HG02623 (cell line): ENCODE data around the gene HOXA13.

Experiments used
- ATAC-seq: cut with Tn5 transposase; IDR thresholded peaks from one replicate; pipeline ENCODE4 v1.9.1; 2021; ENCODE audit warnings: moderate library complexity; ENCODE audit not compliant: unreplicated experiment

Gene HOXA13

DNA sequence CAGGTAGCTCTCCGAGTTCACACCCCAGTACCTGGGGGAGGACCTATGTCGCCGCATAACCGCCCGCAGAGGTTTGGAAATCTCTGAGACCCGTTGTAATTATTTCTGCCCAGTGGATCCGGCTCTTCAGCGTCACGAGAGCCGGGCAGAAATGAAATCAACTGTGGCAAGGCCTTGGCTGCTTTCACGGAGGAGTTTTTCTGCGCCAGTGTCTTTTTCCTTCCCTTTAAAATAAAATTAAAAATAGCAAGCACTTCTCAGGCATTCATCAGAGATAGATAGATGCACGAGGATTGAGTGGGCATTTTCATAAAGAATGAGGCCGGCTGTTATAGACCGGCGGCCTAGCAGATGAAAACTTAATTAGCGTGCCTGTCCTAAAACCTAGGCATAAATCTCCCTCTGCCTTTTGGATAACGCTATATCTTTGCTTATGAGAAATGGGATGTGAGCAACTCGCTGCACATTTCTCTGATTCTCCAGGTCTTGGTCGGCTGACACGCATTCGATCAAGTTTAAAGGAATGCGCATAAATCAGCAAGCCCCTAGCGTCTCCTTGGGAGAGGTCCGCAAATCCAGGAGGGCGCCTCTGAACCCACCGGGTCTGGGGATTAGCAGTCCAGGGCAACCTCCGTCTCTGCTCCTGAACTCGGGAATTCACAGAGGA is 6.4 kb downstream of the HOXA13 start:
- ATAC-seq = no peak

DNA sequence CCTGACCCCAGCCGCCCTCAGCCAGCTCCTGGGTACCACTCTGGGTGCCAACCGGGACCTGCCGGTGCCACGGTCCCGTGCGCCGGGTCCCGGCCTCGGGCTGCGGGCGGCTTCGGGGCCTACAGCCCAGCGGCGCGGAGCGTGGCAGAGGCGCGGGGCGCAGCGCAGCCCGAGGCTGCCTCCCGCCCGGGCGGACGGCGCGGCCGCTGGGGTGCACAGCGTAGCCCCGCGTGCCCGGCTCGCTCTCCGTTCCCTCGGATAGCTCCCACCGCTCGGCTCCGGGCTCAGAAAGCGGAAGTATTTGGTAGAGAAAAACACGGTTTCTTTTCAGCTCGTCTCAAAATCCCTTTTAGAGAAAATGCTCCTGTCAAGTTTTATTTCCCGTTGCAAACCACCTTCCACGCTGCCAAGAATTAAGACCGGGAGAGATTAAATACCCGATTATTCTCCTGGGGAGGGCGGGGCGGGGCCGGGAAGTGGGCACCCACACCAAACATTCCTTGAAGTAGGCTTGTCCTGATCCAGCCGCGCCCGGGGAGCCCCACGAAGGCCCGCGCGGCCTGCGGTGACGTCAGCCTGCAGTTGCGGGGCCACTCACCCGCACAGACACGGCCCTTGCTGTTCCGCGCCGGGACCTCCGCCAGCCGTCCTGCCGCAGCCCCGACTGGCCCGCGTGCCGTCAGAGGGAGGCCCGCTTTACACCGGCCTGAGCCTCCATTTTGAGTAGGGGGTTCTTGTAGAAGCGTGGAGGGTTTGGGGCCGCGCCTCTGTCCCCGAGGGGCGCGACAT is 7.2 kb downstream of the HOXA13 start:
- ATAC-seq = no peak

DNA sequence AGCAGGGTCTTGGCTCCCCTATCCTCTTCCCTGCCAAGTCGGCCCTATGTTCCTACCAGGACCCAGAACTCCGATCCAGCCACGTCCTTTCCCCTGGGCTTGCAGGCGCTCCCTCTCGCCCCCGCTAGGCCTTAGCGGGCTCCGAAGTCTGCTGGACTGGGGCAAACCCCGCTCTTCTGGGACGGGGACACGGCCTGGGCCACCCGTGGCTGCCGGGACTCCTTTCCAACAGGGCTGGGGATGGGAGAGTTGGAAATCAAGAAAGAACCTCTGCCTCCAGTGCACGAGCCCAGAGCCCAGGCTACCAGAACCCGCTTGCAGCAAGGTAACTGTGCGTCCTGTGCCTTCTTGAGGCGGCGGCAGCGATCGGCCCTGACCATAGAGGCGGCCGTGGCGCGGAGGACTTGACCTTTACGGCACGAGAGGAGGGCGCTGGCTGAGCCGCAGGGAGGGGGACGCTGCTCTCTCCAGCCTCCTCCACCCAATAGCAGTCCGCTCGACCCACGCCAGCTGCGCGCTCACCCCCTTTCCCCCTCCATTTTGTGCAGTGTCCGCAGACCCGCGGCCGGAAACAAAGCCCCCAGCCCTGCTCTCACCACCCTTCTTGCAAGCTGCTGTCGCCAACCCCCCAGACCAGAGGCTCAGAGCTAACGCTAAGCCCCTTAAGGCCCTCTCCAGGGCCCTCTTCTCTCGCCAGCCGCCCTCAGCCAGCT is 7.9 kb downstream of the HOXA13 start:
- no peak for ATAC-seq

DNA sequence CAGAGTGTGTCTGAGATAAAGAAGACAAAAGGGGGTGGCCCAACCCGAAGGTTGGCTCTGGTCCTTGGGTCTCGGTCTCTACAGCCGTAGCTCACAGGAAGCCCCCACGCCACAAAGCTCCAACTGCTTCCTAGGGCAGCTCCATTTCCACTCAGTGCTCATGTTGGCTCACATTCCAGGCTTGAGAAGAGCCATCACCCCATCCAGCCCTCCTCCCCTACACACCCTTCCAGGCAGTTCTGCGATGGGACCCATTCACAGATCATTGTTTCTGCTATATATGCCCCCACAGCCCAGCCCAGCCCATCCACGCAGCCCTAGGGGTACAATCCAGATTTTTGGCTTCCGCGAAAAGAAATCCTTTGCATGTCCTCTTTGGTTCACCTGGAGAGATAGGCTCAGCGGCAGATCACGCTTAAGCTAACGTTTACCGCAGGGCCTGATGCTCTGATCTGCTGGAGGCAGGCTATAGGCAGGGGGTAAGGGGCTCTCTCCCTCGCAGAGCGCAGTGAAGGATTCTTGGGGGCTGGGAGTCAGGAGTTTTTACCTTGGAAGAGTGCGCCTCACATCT is 8.6 kb downstream of the HOXA13 start:
- no peak for ATAC-seq

DNA sequence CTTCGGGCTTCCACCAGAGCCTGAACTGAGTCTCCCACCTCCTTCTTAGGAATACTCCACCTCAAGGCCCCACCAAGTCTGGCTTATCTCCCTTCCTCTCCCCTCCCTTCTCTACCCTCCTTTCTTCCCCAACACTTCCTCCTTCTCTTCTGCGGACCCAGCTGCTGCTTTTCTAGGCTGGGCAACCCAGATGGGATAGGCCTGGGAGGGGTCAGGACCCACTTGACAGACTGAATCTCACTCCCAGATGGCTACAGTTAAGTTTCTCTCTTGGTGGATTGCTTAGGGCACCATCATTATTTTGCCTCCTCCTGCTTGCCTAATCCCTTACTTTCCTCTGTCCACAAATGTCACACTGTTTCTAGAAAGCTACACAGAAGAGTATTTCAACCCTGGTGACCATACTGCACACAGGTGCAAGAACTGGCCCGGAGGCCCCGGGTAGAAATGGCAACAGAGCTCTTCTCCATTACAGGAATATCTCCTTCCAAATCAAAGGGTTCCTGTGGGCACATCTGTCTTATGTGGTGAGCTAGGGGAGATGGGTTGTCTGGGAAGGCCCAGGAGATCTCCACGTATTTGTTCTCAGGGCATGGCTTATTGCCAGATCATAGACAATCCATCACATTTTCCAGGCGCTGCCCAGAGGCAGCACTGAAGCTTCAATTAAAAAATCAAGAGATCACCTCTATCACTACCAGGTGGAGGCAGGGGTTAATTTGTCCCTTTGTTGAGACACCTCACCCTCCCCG is 9.7 kb downstream of the HOXA13 start:
- ATAC-seq = no peak

DNA sequence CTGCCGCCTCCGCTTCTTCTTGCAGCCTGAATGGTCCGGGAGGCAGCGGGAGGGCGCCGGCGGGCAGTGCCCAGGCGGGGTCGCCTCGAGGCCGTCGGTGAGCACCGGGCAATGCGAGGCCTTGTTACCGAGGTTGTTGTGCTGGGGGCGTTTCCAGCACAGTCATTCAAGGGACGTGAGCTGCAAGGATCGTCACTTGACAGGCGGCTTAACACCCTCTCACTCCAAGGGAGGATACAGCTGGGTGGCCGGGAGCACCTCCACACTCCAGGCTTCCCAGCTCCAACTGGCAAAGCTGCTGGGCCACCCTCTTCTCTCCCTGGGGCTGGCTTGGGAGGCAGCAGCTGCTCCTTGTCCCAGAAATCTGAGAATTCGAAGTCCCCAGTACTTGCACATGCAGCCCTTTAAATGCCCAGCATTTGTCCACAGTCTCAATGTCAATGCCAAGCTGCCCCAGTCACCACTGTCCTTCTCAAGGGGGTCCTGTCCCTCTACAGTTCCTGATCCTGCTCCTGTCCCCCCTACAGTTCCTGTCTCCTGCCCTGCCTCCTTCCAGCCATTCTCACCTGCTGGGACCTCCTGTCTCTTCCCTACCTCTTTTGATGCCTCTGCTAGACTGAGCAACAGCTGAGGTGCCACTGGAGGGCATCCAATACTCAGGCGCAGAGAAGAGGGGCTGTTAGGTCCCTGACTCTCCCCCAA is 10.4 kb downstream of the HOXA13 start:
- no peak for ATAC-seq

DNA sequence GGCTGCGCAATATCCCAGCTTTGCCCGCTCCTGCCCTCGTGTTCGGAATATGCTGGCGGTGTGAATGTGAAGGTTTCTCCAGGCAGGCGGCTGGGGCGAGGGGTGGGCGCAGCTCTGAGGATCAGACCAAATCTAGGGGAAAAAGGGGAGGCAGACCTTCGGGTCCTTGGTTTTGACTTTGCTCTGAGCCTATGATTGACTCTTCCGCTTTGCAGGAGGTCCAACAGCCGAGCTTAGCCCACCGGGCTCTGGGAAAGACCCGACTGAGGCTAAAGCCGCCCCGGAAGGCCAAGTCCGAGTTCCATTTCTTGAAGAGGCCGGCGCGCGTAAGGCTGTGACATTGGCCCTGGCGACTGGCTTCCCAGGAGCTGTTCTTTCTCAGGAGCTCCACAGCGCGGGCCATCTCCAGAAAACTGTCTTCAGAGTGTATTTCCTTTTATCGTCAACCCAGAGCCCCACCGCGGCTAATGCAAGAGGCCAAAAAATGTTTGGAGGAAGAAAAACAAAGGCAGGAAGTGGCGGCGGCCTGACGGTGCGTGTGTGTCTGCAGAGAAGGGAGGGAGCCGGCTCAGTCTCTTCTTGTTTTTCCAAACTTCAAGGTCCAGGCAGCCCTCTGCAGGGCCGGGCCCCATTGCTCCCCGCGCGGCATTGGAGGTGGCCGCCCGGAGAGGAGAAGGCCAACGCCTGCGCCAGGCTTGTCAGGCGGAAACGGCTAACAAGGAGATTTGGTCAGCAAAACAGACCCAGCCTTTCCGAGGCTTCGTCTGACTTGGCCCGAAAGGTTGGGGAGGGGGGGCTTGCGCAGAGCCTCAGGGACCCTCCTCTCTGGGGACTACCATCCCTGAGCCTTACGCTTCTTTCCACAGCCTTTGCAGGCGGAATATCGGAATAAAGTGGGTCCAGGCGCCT is 11.3 kb downstream of the HOXA13 start:
- no peak for ATAC-seq

DNA sequence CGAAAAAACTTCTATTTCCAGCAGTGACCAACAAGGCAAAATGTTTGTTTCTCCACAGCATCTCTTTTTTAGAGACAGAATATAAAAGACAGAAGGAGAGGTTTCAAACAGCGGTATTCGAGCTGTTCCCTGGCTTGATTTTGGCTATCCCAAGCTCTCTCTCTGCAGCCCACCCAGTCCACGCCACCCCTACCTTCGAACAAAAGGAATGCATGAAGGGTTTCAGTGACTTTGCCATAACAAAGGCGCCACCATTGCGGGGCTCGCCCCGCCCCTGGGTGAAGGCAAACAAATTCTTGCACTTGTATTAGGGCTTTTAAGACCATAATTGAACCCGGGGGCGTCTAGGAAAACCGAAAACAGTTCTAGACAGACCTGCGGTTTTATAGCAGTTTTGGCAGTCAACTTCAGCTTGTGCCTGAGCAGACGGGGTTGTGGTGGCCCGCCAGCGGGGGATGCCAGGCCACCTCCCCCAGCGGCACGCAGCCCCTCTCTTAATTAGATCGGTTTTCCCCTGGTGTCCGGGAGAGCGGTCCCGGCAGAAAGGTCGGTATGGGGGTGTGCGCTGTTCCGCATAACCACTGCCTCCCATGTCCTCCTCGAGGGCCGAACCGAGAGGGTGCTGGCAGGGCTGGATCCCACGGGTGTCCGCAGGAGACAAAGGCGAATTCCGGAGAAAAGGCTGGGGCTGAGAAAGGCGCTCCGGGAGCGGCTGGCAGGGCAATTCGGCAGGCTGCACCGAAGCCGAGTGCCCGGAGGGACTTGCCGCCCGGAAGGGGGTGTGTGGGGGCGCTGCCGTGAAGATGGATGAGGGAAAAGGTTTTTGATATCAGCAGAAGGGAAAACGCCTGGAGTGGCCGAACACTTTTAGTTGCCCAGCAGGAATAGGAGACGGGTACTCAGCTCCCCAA is 12.2 kb downstream of the HOXA13 start:
- ATAC-seq = no peak

DNA sequence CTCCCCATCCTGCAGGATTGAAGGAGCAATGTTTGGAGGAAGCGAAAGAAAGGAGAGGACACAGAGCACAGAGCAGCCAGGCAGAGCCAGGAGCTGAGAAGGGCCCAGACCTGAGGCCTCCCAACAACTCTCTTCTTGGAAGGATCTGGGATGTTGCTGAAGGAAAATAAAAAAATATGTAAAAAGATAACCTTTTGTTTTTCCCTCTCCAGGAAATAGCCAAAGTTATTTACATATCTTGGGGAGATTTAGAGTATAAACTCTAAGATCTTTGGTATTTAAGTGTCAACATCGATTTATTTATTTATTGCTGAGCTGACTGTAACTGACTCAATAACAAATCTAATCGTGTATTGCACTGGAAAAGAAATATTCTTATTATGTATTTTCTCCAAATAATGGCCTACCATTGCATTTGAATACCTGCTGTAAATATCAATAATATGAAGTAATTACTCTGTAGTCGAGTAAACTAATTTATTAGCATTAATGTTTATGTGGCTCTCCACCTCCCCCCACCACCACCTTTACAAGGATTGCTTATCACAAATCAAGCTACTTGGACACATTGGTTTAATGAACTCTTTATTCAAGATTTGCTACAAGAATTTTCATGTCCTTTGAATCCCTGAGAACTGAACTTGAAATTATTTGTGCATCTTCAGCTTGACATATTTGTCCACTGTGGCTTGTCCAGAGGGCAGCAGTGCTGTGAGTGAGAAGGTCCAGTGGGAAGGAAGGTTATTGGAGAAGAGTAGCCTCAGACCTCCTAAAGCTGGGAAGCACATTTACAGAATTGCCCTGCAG is 13.0 kb downstream of the HOXA13 start:
- no peak for ATAC-seq

DNA sequence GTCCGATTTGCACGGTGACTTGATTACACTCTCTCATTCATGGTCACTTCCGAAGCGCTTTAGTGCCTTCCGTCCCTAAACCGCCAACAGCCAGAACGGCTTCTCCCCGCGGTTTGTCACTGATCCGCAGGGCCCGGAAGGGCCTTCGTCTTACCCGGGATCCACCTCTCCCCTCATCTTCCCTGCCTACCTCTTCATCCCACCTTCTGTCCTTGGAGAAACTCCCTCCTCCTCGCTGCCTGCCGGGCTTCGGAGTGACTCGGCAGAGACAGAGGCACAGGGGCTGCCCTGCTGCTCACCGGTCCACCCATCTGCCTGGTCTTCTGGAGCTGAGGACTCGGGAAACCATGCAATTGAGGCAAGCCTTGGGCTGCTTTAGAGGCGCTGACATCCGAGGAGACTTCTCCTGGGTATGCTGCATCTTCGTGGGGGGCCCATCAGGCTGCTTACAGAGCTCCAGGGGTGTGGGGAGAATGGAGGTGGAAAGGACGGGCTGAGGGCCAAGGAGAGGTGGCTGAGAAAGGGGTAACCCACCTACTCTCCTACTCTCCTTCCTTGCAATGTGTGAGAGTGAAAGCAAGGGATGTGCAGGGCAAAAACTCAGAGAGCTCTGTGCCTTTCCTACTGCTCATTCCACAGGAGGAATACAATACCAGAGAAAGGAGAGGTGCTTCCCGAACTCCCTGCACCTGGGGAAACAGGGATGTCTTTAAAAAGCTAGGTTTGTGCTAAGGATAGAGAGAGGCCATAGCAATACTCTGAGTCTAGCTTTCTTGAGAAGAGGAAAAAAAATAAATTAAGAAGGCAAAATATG is 13.8 kb downstream of the HOXA13 start:
- ATAC-seq = no peak

DNA sequence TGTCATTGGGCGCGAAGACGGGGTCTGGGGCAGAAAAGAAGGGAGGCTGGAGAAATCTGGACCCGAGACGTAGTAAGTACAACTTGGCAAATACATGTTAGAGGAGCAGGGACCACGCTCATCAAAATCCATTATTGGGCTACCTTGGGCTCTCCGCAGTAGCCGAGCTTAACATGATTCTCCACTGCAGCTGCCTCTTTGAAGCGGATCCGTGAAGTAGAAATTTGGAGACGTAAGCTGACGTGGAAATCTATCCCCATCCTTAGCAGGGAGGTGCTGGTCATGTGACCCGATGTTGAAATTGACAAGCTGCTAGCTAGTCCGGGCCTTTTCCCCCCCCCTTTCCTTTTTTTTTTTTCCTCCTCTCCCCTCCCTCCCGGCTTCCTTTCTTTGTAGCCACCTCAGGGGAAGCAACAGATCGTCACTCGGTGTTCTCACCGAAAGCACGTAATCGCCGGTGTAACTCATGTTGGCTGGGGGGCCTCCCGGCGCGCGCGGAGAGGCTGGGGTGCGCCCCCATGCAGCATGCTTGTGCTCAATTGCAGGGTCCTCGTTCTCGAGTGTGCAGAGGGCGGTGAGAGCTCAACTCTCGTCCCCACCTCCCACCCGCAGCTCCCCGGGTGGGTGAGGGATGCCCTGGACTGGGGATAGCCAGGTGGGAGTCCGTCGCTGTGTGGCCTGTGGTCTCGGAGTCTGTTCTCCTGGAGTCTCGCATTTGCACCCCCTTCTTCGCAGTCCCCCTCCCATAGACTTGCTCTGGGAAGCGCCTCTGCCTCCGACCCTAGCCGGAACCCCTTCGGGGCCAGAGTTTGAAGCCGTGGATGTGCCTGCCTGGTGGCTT is 14.7 kb downstream of the HOXA13 start, which contains the start of gene HOXA11:
Gene HOXA11 (minus strand): TSS at position 220 of the 841 bp plus-strand sequence. CDS start 88 bp downstream, at position 132.
- no peak for ATAC-seq

DNA sequence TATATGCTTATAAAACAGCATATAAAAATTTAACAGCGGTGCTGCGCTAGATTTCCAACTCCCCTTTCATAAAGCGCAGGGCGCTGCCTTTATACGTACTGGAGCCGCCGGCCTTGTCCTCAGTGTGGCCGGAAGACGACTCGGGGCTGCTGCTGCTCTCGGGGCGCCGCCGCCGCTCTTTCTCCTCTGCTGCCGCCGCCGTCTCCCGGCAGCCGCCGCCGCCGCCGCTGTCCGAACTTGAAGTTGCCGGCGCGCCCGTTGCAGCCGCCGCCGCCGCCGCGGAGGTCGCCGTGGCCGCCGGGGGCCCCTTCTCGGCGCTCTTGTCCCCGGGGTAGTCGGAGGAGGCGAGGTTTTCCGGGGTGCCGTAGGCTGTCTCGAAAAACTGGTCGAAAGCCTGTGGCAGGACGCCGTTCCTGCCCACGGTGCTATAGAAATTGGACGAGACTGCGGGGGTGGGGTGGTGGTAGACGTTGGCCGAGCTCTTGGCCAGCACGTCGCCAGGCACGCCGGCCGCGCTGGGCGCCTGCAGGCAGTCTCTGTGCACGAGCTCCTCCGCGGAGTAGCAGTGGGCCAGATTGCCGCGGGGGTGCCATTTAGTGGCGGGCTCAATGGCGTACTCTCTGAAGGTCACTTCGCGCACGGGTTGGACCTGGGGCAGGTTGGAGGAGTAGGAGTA is 15.4 kb downstream of the HOXA13 start:
- no peak for ATAC-seq

DNA sequence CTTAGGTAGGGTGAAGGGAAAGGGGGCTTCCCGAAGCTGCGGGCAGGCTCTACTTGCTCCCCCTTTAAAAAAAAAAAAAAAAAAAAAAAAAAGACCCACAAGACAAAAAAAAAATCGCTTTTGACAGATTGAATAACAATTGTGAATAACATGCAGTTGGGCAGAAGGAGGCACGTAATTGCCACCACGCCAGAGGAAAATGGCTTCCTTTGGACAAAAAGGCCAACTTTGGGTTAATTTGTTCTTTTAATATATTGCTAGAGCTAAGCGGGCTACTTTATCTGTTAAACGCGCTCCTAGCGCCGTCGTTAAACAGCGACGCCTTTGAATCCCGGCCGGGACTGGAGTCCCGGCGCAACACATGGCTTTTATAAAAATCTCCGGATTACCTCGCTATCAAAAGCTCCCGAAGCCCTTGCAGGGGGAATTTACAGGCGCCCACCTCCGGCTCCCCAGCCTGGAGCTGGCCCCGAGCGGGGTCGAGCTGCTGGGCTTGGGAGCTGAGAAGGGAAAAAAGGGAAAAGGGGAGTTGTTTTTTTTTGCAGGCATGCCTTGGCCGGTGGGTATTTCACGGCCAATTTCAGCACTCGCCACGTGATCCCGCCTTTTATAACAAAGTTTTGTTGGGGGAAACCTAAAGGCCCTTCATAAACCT is 16.1 kb downstream of the HOXA13 start:
- ATAC-seq = no peak

DNA sequence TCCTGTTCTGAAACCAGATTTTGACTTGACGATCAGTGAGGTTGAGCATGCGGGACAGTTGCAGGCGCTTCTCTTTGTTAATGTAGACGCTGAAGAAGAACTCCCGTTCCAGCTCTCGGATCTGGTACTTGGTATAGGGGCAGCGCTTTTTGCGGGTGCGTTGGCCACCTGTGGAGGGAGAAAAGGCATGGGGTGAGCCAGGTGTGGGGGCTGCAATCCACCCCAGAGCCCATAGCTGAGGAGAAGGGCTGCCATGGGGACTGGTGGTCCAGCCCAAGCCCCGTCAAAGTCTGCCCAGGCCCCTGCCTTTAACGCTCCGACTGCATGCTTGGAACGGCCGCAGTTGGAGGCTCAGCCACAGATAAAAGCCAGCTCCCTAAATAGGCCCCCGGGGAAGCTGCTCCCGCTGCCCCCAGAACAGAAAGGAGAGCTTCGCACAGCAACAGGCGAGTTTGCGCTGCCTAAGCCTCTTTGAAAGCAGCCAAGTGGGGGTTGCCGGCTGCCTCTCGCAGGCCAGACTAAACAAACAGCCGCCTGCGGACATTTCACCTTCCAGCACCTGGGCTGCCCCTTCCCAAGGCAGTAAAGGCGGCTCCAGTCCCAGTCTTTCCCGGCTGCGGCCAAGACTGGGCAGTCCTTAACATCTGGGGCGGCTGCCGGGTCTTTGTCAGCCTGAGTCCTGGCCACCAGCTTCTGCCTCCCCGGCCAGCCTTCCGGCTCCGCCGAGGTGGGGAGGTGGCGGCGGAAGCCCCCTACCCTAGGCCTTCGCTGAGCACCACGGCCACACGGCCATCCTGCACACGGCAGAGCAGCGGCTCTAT is 16.8 kb downstream of the HOXA13 start:
- no peak for ATAC-seq
